HCT116 (cell line): ENCODE data around the gene GUK1.

Source experiments
- CEBPB ChIP-seq: IDR thresholded peaks from 2 replicates; pipeline ENCODE4 v1.6.1; 2012; ENCODE audit warnings: low read depth
- EZH2 ChIP-seq: fragments of 200-600 bp; sonication (generic); IDR thresholded peaks from 2 replicates; pipeline ENCODE4 v1.6.1; 2017; ENCODE audit warnings: antibody characterized with exemption, mixed run types
- MAX ChIP-seq: IDR thresholded peaks from 2 replicates; pipeline ENCODE4 v1.6.1; 2012
- POLR2A ChIP-seq: IDR thresholded peaks from 2 replicates; pipeline ENCODE4 v1.7.0; 2011; ENCODE audit warnings: borderline replicate concordance; ENCODE audit not compliant: insufficient read depth, insufficient read length; ENCODE audit errors: extremely low read depth
- RAD21 ChIP-seq: IDR thresholded peaks from 2 replicates; pipeline ENCODE4 v1.6.1; 2012; ENCODE audit warnings: low read depth, mild to moderate bottlenecking
- SIN3A ChIP-seq: IDR thresholded peaks from 2 replicates; pipeline ENCODE4 v1.6.1; 2012; ENCODE audit warnings: low read depth
- YY1 ChIP-seq: IDR thresholded peaks from 2 replicates; pipeline ENCODE4 v1.6.1; 2011; ENCODE audit warnings: low read length, low read depth, moderate library complexity, mild to moderate bottlenecking; ENCODE audit not compliant: insufficient replicate concordance; ENCODE audit errors: extremely low read depth
- TF ChIP-seq, protein P1 (sequence below), 3 experiments: fragments of 200-600 bp in 1 of 3; sonication (generic) in 1 of 3; IDR thresholded peaks in 2 of 3; conservative IDR thresholded peaks in 1 of 3; 2 replicates each; pipeline ENCODE4 v1.5.1; 2012 to 2017; ENCODE audit warnings: low read depth in 2 of 3, low read length in 2 of 3, antibody characterized with exemption in 1 of 3, borderline replicate concordance in 1 of 3, control low read depth in 1 of 3, mild to moderate bottlenecking in 1 of 3, mixed read lengths in 1 of 3, mixed run types in 1 of 3, moderate library complexity in 1 of 3; ENCODE audit not compliant: insufficient read depth in 1 of 3

DNA sequence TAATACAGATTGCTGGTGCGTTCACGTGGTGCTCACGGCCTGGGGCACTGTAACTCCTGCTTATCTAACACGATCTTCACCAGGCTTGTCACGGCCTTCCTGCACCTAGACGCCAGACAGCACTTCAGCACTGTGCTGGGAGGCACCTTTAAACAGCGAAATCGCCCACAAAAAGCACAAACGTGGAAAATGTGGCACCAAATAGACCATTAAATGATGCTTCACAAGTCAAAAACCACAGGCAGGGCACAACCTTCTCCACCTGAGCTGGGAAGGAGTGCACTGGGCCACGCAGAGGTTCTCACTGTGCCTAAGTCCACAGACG is 45.5 kb downstream of the GUK1 start:
- TF ChIP-seq EZH2 (no peak), SIN3A (no peak), POLR2A (no peak), YY1 (no peak), MAX (no peak), RAD21 (no peak), CEBPB (no peak)
- TF ChIP-seq, protein P1, sequence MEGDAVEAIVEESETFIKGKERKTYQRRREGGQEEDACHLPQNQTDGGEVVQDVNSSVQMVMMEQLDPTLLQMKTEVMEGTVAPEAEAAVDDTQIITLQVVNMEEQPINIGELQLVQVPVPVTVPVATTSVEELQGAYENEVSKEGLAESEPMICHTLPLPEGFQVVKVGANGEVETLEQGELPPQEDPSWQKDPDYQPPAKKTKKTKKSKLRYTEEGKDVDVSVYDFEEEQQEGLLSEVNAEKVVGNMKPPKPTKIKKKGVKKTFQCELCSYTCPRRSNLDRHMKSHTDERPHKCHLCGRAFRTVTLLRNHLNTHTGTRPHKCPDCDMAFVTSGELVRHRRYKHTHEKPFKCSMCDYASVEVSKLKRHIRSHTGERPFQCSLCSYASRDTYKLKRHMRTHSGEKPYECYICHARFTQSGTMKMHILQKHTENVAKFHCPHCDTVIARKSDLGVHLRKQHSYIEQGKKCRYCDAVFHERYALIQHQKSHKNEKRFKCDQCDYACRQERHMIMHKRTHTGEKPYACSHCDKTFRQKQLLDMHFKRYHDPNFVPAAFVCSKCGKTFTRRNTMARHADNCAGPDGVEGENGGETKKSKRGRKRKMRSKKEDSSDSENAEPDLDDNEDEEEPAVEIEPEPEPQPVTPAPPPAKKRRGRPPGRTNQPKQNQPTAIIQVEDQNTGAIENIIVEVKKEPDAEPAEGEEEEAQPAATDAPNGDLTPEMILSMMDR (IDR thresholded peaks at IDR 0.05 in 2 of 3, conservative IDR thresholded peaks at IDR 0.05 in 1 of 3; ENCODE audit: borderline replicate concordance in 1 of 3, insufficient read depth in 1 of 3, low read depth in 2 of 3, low read length in 2 of 3): no peak
